ENCODE results near the gene CD248. TPM values are rescaled to one million over a fixed set of nuclear protein-coding genes. Genes with fewer than 3 reads are reported as not detected.

Gene CD248
- total RNA-seq, 2 donors from 2014 or later, result 0.33 to 0.40 TPM

- WGBS, 2 experiments (ENCODE audit: insufficient coverage in 1 of 2, insufficient read length in 1 of 2), result 91 to 93% methylated on average over 17 to 20 of the region's 20 CpGs
- peaks cover 32% of the 10 kb centered on the region for H3K36me3 Mint-ChIP-seq (ENCODE audit: low read depth)
- peak overlapping the region; percentile 72 for H3K27ac Mint-ChIP-seq
- H3K36me3 ChIP-seq (ENCODE audit: control insufficient read depth, insufficient read depth, low read length), result peaks cover 46% of the 10 kb centered on the region
- H3K4me3 Mint-ChIP-seq, result peak overlapping the region; percentile 79
- no peak for TF ChIP-seq CTCF (conservative IDR thresholded peaks at IDR 0.05)
- H3K9me3 ChIP-seq (ENCODE audit: control insufficient read depth, low read length), result no peaks in the 10 kb centered on the region
- no peaks in the 10 kb centered on the region for H3K9me3 Mint-ChIP-seq
- H3K4me1 ChIP-seq (ENCODE audit: control insufficient read depth, insufficient read depth, low read length), result no peaks in the 10 kb centered on the region
- H3K27me3 Mint-ChIP-seq (ENCODE audit: insufficient read depth), result no peaks in the 10 kb centered on the region
- no peak overlapping the region for H3K27ac ChIP-seq (ENCODE audit: low read depth, low read length)
- DNase-seq, result no peak
- H3K27me3 ChIP-seq (ENCODE audit: control insufficient read depth, insufficient read depth, low read length, poor library complexity, severe bottlenecking), result no peaks in the 10 kb centered on the region
- H3K4me3 ChIP-seq (ENCODE audit: low read length), result no peak overlapping the region
- no peak overlapping the region for H3K9ac ChIP-seq (ENCODE audit: extremely low read depth, low read length, poor library complexity, severe bottlenecking)
- H3K4me1 Mint-ChIP-seq, result peaks cover 13% of the 10 kb centered on the region
These were observed 50.3 kb downstream of the CD248 start for GRCh38 chr11:66266378-66267038.

- TF ChIP-seq CTCF (conservative IDR thresholded peaks at IDR 0.05), result no peak
- no peaks in the 10 kb centered on the region for H3K4me1 ChIP-seq (ENCODE audit: control insufficient read depth, insufficient read depth, low read length)
These were observed 51.1 kb downstream of the CD248 start for GRCh38 chr11:66265531-66266377.

GRCh38 chr11:66264914-66265313, 51.9 kb downstream of the CD248 start:
- H3K4me1 Mint-ChIP-seq, result peaks cover 13% of the 10 kb centered on the region
- no peak overlapping the region for H3K4me3 ChIP-seq (ENCODE audit: low read length)
- H3K9me3 ChIP-seq (ENCODE audit: control insufficient read depth, low read length), result no peaks in the 10 kb centered on the region
- H3K36me3 Mint-ChIP-seq (ENCODE audit: low read depth), result peaks cover 33% of the 10 kb centered on the region
- 64 to 77% methylated on average over 4 to 11 of the region's 12 CpGs for WGBS, 2 experiments (ENCODE audit: insufficient coverage in 1 of 2, insufficient read length in 1 of 2)
- no peaks in the 10 kb centered on the region for H3K27me3 Mint-ChIP-seq (ENCODE audit: insufficient read depth)
- peak; percentile 90 for DNase-seq
- H3K27ac Mint-ChIP-seq, result peak overlapping the region; percentile 48
- H3K4me3 Mint-ChIP-seq, result no peak overlapping the region
- no peak overlapping the region for H3K27ac ChIP-seq (ENCODE audit: low read depth, low read length)
- no peaks in the 10 kb centered on the region for H3K9me3 Mint-ChIP-seq
- H3K9ac ChIP-seq (ENCODE audit: extremely low read depth, low read length, poor library complexity, severe bottlenecking), result no peak overlapping the region
- peak; percentile 77 for TF ChIP-seq CTCF (conservative IDR thresholded peaks at IDR 0.05)
- no peaks in the 10 kb centered on the region for H3K4me1 ChIP-seq (ENCODE audit: control insufficient read depth, insufficient read depth, low read length)
- peaks cover 43% of the 10 kb centered on the region for H3K36me3 ChIP-seq (ENCODE audit: control insufficient read depth, insufficient read depth, low read length)
- no peaks in the 10 kb centered on the region for H3K27me3 ChIP-seq (ENCODE audit: control insufficient read depth, insufficient read depth, low read length, poor library complexity, severe bottlenecking)

More at GRCh38 chr11:66265531-66266377, 51.1 kb downstream of the CD248 start:
- peaks cover 42% of the 10 kb centered on the region for H3K36me3 ChIP-seq (ENCODE audit: control insufficient read depth, insufficient read depth, low read length)
- Mint-ChIP-seq H3K4me3 (no peak overlapping the region), H3K27me3 (ENCODE audit: insufficient read depth) (no peaks in the 10 kb centered on the region), H3K9me3 (no peaks in the 10 kb centered on the region), H3K27ac (no peak overlapping the region), H3K36me3 (ENCODE audit: low read depth) (peaks cover 32% of the 10 kb centered on the region), H3K4me1 (peaks cover 13% of the 10 kb centered on the region)
- no peak overlapping the region for H3K9ac ChIP-seq (ENCODE audit: extremely low read depth, low read length, poor library complexity, severe bottlenecking)
- no peak overlapping the region for H3K27ac ChIP-seq (ENCODE audit: low read depth, low read length)
- WGBS, 2 experiments (ENCODE audit: insufficient coverage in 1 of 2, insufficient read length in 1 of 2), result 95 to 97% methylated on average over 11 to 26 of the region's 26 CpGs
- no peak overlapping the region for H3K4me3 ChIP-seq (ENCODE audit: low read length)
- H3K9me3 ChIP-seq (ENCODE audit: control insufficient read depth, low read length), result no peaks in the 10 kb centered on the region
- no peak for DNase-seq
- H3K27me3 ChIP-seq (ENCODE audit: control insufficient read depth, insufficient read depth, low read length, poor library complexity, severe bottlenecking), result no peaks in the 10 kb centered on the region

Other genes starting within 250 kb of the CD248 start
- gene PACS1, start 246.8 kb downstream of the CD248 start, total RNA-seq, result 10 to 100 TPM; 67.0 to 67.1 TPM
- gene KLC2, start 59.3 kb downstream of the CD248 start, total RNA-seq, result 10 to 100 TPM; 52.0 to 69.2 TPM
- 100 to 1,000 TPM; 122 to 126 TPM for gene RAB1B, start 48.4 kb downstream of the CD248 start, total RNA-seq
- gene CNIH2, start 38.9 kb downstream of the CD248 start, total RNA-seq, result 1 to 10 TPM; 3.5 to 3.8 TPM
- 10 to 100 TPM; 70.6 to 80.1 TPM for gene YIF1A, start 27.9 kb downstream of the CD248 start, total RNA-seq
- under 1 TPM in 1 of 2 donors, not detected in 1; 0.20 TPM for gene TMEM151A, start 25.1 kb downstream of the CD248 start, total RNA-seq
- gene RIN1, start 19.4 kb upstream of the CD248 start, total RNA-seq, result 1 to 10 TPM; 2.2 to 2.6 TPM
- 10 to 100 TPM; 38.7 to 40.3 TPM for gene BRMS1, start 28.1 kb upstream of the CD248 start, total RNA-seq
- gene B4GAT1, start 30.6 kb upstream of the CD248 start, total RNA-seq, result 10 to 100 TPM; 29.4 to 45.7 TPM
- 10 to 100 TPM; 30.8 to 32.4 TPM for gene SLC29A2, start 54.7 kb upstream of the CD248 start, total RNA-seq
- not detected for gene NPAS4, start 104.0 kb upstream of the CD248 start, total RNA-seq
- gene MRPL11, start 121.8 kb upstream of the CD248 start, total RNA-seq, result 100 to 1,000 TPM in 1 of 2 donors, 10 to 100 TPM in 1; 84.5 to 111 TPM
- 10 to 100 TPM in 1 of 2 donors, 1 to 10 TPM in 1; 9.0 to 12.4 TPM for gene PELI3, start 149.9 kb upstream of the CD248 start, total RNA-seq
- gene DPP3, start 163.4 kb upstream of the CD248 start, total RNA-seq, result 10 to 100 TPM; 84.8 to 86.3 TPM
- gene BBS1, start 193.6 kb upstream of the CD248 start, total RNA-seq, result 10 to 100 TPM; 52.4 to 67.3 TPM
- 10 to 100 TPM; 10.6 to 11.7 TPM for gene ZDHHC24, start 229.0 kb upstream of the CD248 start, total RNA-seq
- 1 to 10 TPM; 1.7 to 5.3 TPM for gene ACTN3, start 229.9 kb upstream of the CD248 start, total RNA-seq

Measured in endodermal cell (in vitro differentiated cells).